HepG2 (cell line): ENCODE results near the gene UNC5C. TPM values are rescaled to one million over a fixed set of nuclear protein-coding genes. Genes with fewer than 3 reads are reported as not detected.

Experiments used
- ATAC-seq: fragments of 200-7000 bp; cut with Tn5 transposase; 3 replicates; pipeline ENCODE4 v1.9.1; 2020; ENCODE audit warnings: mild to moderate bottlenecking, moderate library complexity
- BruUV-seq: library from RNA; stranded (reverse); fragments of 400-500 nt; replicated peaks from 2 replicates; lab custom pipeline; 2021; lab: Mats Ljungman, UMichigan
- CTCF ChIA-PET: fragments of 300-600 bp; formaldehyde crosslinking; extraction: SDS; loops from one replicate; lab custom pipeline; 2021; ENCODE audit warnings: low total read pairs, inconsistent platforms, low intra/inter-chr PET ratio; lab: Yijun Ruan, JAX
- POLR2A ChIA-PET: fragments of 350-600 bp; sonication (Branson Sonifier 250); formaldehyde crosslinking; loops from one replicate; lab custom pipeline; 2020; ENCODE audit warnings: antibody characterized with exemption, inconsistent platforms; lab: Yijun Ruan, JAX
- DNase-seq: peaks from one replicate; pipeline ENCODE4 v3.0.0-alpha.2; 2015; ENCODE audit warnings: low spot score
- FAIRE-seq: peaks from 3 replicates; lab custom pipeline; 2011; peaks lifted over from hg19 to GRCh38; lab: Jason Lieb, UNC
- H2AFZ ChIP-seq: one replicate; pipeline ENCODE4 v1.6.1; 2011; ENCODE audit warnings: low read length, inconsistent platforms
- H3K27ac ChIP-seq: fragments of 300-600 bp; 3 replicates; pipeline ENCODE4 v1.8.0; 2011; ENCODE audit warnings: mixed run types, mild to moderate bottlenecking, mixed read lengths, low read length, inconsistent platforms; ENCODE audit not compliant: insufficient read depth; ENCODE audit errors: extremely low read length
- H3K27me3 ChIP-seq, 2 experiments: fragments of 200-600 bp in 1 of 2; 2 replicates in 1 of 2; 3 replicates in 1 of 2; pipeline versions ENCODE4 v1.6.0 to v1.8.0; 2011; ENCODE audit warnings: low read length in 2 of 2, mild to moderate bottlenecking in 2 of 2, moderate library complexity in 2 of 2, inconsistent platforms in 1 of 2; ENCODE audit not compliant: insufficient read depth in 2 of 2, control insufficient read depth in 1 of 2
- H3K36me3 ChIP-seq, 2 experiments: fragments of 200-600 bp in 1 of 2; replicated peaks in 1 of 2; 2 replicates in 1 of 2; 3 replicates in 1 of 2; pipeline versions ENCODE4 v1.5.1 to v1.8.0; 2011; ENCODE audit warnings: low read length in 2 of 2, inconsistent platforms in 1 of 2; ENCODE audit not compliant: insufficient read depth in 2 of 2, control insufficient read depth in 1 of 2
- H3K4me1 ChIP-seq: 2 replicates; pipeline ENCODE4 v1.5.1; 2012; ENCODE audit warnings: low read length, inconsistent platforms; ENCODE audit not compliant: insufficient read depth
- H3K4me2 ChIP-seq: 2 replicates; pipeline ENCODE4 v1.6.0; 2011; ENCODE audit warnings: low read depth, low read length, inconsistent platforms
- H3K4me3 ChIP-seq, 3 experiments: fragments of 200-600 bp in 1 of 3; sonication (generic), shearing (Covaris generic) in 1 of 3; replicated peaks in 1 of 3; 2 replicates each; pipeline ENCODE4 v1.5.1; 2011 to 2016; ENCODE audit warnings: low read length in 3 of 3, inconsistent platforms in 2 of 3, low read depth in 2 of 3, mild to moderate bottlenecking in 2 of 3, control low read depth in 1 of 3, mixed read lengths in 1 of 3; ENCODE audit not compliant: insufficient read depth in 1 of 3
- H3K79me2 ChIP-seq: one replicate; pipeline ENCODE4 v1.6.1; 2011; ENCODE audit warnings: low read length, inconsistent platforms; ENCODE audit not compliant: insufficient read depth
- H3K9ac ChIP-seq: 2 replicates; pipeline ENCODE4 v1.6.0; 2011; ENCODE audit warnings: mild to moderate bottlenecking, low read depth, low read length, inconsistent platforms; ENCODE audit not compliant: insufficient read depth
- H3K9me3 ChIP-seq: 2 replicates; pipeline ENCODE4 v1.5.1; 2012; ENCODE audit warnings: mild to moderate bottlenecking, low read length
- H4K20me1 ChIP-seq: 2 replicates; pipeline ENCODE4 v1.6.0; 2011; ENCODE audit warnings: inconsistent platforms, mild to moderate bottlenecking, low read length, moderate library complexity; ENCODE audit not compliant: insufficient read depth
- GTF3A ChIP-seq: sonication (generic); formaldehyde crosslinking; conservative IDR thresholded peaks from 2 replicates; pipeline ENCODE4 v1.4.0; 2020; ENCODE audit warnings: mild to moderate bottlenecking, missing genetic modification reagents
- KDM5A ChIP-seq: fragments of 200-600 bp; sonication (generic); IDR thresholded peaks from 2 replicates; pipeline ENCODE4 v1.7.0; 2018; ENCODE audit warnings: antibody characterized with exemption, mild to moderate bottlenecking, low read length, borderline replicate concordance
- SMC3 ChIP-seq: IDR thresholded peaks from 2 replicates; pipeline ENCODE4 v1.6.1; 2011; ENCODE audit warnings: low read length, improper control_type of control experiment
- U2AF1 ChIP-seq: fragments of 200-400 bp; formaldehyde crosslinking; optimal IDR thresholded peaks from 2 replicates; pipeline ENCODE3; 2017; ENCODE audit warnings: mild to moderate bottlenecking, low read depth, low read length
- ZFP36L1 ChIP-seq: sonication (generic); formaldehyde crosslinking; IDR thresholded peaks from 2 replicates; pipeline ENCODE4 v1.8.0; 2022; ENCODE audit warnings: mild to moderate bottlenecking, missing genetic modification reagents, moderate library complexity
- ZNF230 ChIP-seq: sonication (generic); formaldehyde crosslinking; IDR thresholded peaks from 2 replicates; pipeline ENCODE4 v1.4.0; 2020; ENCODE audit warnings: mild to moderate bottlenecking, missing genetic modification reagents
- ZNF335 ChIP-seq: sonication (generic); formaldehyde crosslinking; IDR thresholded peaks from 2 replicates; pipeline ENCODE4 v1.4.0; 2020; ENCODE audit warnings: missing genetic modification reagents
- ZNF614 ChIP-seq: IDR thresholded peaks from 2 replicates; pipeline ENCODE4 v1.6.1; 2018; ENCODE audit warnings: missing biosample characterization, missing genetic modification reagents, inconsistent platforms, borderline replicate concordance
- ZNF652 ChIP-seq: IDR thresholded peaks from 2 replicates; pipeline ENCODE4 v1.6.1; 2016; ENCODE audit warnings: low read depth, borderline replicate concordance
- WGBS: methylation state at CpG from one replicate; pipeline ENCODE4 v1.1.6; 2017; ENCODE audit warnings: low lambda C conversion rate; 5-methylcytosine and 5-hydroxymethylcytosine counted together
- in situ Hi-C: cut with HindIII; loops from 2 replicates; pipeline ENCODE4 v1.10.0; 2017; ENCODE audit warnings: low pct_unique_long_range_greater_than_20kb; ENCODE audit not compliant: extremely low pct_ligation_motif_present
- intact Hi-C: fragments of 100-400 bp; cut with micrococcal nuclease; formaldehyde crosslinking; loops from one replicate; pipeline ENCODE4 v1.10.0; 2022; ENCODE audit not compliant: unreplicated experiment
- polyA plus RNA-seq, 8 experiments: library from polyadenylated mRNA; depleted of rRNA in 3 of 8; stranded (reverse) in 7 of 8; unstranded in 1 of 8; fragments of >200 nt; fragmentation: Illumina TruSeq in 4 of 8; extraction: Trizol in 4 of 8; gene quantifications; 2 replicates each; pipeline versions ENCODE4 v1.2.1 to v1.2.3, GENCODE V29; 2011 to 2016; ENCODE audit warnings: low read depth in 4 of 8, missing spikeins in 1 of 8, mixed read lengths in 1 of 8; ENCODE audit not compliant: insufficient read depth in 1 of 8
- total RNA-seq, 5 experiments: library from RNA; depleted of rRNA; stranded (reverse); fragments of >200 nt; fragmentation: Illumina TruSeq; extraction: Trizol; gene quantifications; 2 replicates each; pipeline ENCODE4 v1.2.3, GENCODE V29; 2016; ENCODE audit warnings: low read depth in 1 of 5
- TF ChIP-seq, protein P1 (sequence below): sonication (generic); formaldehyde crosslinking; IDR thresholded peaks from 2 replicates; pipeline ENCODE4 v1.4.0; 2020; ENCODE audit warnings: mild to moderate bottlenecking, low read depth, missing genetic modification reagents
- TF ChIP-seq, protein P2 (sequence below): fragments of 450-650 bp; IDR thresholded peaks from 2 replicates; pipeline ENCODE4 v1.6.1; 2017; ENCODE audit warnings: mild to moderate bottlenecking
- TF ChIP-seq, protein P3 (sequence below): sonication (generic); formaldehyde crosslinking; IDR thresholded peaks from 2 replicates; pipeline ENCODE4 v1.4.0; 2020; ENCODE audit warnings: missing genetic modification reagents
- TF ChIP-seq, protein P4 (sequence below): sonication (generic); formaldehyde crosslinking; IDR thresholded peaks from 2 replicates; pipeline ENCODE4 v1.4.0; 2020; ENCODE audit warnings: missing genetic modification reagents

Gene UNC5C
- total and polyA plus RNA-seq, 2 of the 13 experiments (the other 11 are each of a cell fraction or from before 2014, with no cell fraction given) = not detected

DNA sequence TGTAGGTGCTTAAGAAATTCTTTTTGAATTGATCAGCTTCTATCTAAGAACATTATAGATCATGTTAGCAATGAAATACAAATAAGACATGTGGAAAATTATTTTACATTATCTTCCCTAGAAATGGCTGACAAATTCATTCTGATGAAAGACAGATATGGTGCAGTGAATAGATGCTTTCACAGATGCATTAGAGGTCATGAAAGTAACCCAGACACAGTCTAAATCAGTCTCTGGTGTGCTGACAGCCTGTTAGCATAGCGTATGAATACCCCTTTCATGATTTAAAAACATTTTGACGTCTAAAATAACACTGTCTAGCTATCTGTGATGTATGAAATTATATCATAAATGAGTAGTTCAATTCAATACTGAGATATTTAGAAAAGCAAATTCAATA is 180.9 kb downstream of the UNC5C start:
- intact Hi-C loops = no loop called here
- Histone ChIP-seq H3K4me2 (no peak overlapping the region), H3K36me3 (no peaks in the 10 kb centered on the region), H3K4me3 (no peak overlapping the region), H3K9me3 (no peaks in the 10 kb centered on the region), H4K20me1 (no peaks in the 10 kb centered on the region), H3K27me3 (no peaks in the 10 kb centered on the region), H2AFZ (no peak overlapping the region), H3K27ac (no peak overlapping the region), H3K79me2 (no peaks in the 10 kb centered on the region), H3K4me1 (no peaks in the 10 kb centered on the region), H3K9ac (no peak overlapping the region)
- in situ Hi-C loops = no loop called here
- BruUV-seq = no TSS peak
- ATAC-seq (no peak), DNase-seq (no peak), FAIRE-seq (no peak)
- CTCF ChIA-PET = no interaction called here
- POLR2A ChIA-PET = no interaction called here
- WGBS = 2% methylated on average over 2 of the region's 2 CpGs
- no peak for TF ChIP-seq SMC3
- TF ChIP-seq ZNF614 = no peak
- no peak for TF ChIP-seq ZNF230
- no peak for TF ChIP-seq ZFP36L1 (CRISPR knock-in tag)
- TF ChIP-seq KDM5A = no peak
- TF ChIP-seq ZNF335 (CRISPR knock-in tag) = no peak
- TF ChIP-seq, protein P1, sequence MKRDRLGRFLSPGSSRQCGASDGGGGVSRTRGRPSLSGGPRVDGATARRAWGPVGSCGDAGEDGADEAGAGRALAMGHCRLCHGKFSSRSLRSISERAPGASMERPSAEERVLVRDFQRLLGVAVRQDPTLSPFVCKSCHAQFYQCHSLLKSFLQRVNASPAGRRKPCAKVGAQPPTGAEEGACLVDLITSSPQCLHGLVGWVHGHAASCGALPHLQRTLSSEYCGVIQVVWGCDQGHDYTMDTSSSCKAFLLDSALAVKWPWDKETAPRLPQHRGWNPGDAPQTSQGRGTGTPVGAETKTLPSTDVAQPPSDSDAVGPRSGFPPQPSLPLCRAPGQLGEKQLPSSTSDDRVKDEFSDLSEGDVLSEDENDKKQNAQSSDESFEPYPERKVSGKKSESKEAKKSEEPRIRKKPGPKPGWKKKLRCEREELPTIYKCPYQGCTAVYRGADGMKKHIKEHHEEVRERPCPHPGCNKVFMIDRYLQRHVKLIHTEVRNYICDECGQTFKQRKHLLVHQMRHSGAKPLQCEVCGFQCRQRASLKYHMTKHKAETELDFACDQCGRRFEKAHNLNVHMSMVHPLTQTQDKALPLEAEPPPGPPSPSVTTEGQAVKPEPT = no peak
- TF ChIP-seq, protein P2, sequence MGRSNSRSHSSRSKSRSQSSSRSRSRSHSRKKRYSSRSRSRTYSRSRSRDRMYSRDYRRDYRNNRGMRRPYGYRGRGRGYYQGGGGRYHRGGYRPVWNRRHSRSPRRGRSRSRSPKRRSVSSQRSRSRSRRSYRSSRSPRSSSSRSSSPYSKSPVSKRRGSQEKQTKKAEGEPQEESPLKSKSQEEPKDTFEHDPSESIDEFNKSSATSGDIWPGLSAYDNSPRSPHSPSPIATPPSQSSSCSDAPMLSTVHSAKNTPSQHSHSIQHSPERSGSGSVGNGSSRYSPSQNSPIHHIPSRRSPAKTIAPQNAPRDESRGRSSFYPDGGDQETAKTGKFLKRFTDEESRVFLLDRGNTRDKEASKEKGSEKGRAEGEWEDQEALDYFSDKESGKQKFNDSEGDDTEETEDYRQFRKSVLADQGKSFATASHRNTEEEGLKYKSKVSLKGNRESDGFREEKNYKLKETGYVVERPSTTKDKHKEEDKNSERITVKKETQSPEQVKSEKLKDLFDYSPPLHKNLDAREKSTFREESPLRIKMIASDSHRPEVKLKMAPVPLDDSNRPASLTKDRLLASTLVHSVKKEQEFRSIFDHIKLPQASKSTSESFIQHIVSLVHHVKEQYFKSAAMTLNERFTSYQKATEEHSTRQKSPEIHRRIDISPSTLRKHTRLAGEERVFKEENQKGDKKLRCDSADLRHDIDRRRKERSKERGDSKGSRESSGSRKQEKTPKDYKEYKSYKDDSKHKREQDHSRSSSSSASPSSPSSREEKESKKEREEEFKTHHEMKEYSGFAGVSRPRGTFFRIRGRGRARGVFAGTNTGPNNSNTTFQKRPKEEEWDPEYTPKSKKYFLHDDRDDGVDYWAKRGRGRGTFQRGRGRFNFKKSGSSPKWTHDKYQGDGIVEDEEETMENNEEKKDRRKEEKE = no peak
- TF ChIP-seq, protein P3, sequence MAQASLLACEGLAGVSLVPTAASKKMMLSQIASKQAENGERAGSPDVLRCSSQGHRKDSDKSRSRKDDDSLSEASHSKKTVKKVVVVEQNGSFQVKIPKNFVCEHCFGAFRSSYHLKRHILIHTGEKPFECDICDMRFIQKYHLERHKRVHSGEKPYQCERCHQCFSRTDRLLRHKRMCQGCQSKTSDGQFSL (CRISPR knock-in tag) = no peak
- TF ChIP-seq, protein P4, sequence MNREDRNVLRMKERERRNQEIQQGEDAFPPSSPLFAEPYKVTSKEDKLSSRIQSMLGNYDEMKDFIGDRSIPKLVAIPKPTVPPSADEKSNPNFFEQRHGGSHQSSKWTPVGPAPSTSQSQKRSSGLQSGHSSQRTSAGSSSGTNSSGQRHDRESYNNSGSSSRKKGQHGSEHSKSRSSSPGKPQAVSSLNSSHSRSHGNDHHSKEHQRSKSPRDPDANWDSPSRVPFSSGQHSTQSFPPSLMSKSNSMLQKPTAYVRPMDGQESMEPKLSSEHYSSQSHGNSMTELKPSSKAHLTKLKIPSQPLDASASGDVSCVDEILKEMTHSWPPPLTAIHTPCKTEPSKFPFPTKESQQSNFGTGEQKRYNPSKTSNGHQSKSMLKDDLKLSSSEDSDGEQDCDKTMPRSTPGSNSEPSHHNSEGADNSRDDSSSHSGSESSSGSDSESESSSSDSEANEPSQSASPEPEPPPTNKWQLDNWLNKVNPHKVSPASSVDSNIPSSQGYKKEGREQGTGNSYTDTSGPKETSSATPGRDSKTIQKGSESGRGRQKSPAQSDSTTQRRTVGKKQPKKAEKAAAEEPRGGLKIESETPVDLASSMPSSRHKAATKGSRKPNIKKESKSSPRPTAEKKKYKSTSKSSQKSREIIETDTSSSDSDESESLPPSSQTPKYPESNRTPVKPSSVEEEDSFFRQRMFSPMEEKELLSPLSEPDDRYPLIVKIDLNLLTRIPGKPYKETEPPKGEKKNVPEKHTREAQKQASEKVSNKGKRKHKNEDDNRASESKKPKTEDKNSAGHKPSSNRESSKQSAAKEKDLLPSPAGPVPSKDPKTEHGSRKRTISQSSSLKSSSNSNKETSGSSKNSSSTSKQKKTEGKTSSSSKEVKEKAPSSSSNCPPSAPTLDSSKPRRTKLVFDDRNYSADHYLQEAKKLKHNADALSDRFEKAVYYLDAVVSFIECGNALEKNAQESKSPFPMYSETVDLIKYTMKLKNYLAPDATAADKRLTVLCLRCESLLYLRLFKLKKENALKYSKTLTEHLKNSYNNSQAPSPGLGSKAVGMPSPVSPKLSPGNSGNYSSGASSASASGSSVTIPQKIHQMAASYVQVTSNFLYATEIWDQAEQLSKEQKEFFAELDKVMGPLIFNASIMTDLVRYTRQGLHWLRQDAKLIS (CRISPR knock-in tag) = no peak
- no peak for TF ChIP-seq GTF3A (CRISPR knock-in tag)
- TF ChIP-seq ZNF652 (CRISPR knock-in tag) = no peak
- TF ChIP-seq U2AF1 = no peak
- TF ChIP-seq, all 625 proteins: peak for 0
